H1 (cell line): Measurements from ENCODE around the gene GPRIN1. TPM values are rescaled to one million over a fixed set of nuclear protein-coding genes. Genes with fewer than 3 reads are reported as not detected.

Experiments used
- CHD2 ChIP-seq: IDR thresholded peaks from 2 replicates; pipeline ENCODE4 v1.6.1; 2012; ENCODE audit warnings: low read length, improper control_type of control experiment
- polyA plus RNA-seq, 7 experiments: library from polyadenylated mRNA; depleted of rRNA in 3 of 7; stranded (reverse) in 5 of 7; unstranded in 2 of 7; fragments of >200 nt in 5 of 7; fragments of 200-250 nt in 2 of 7; gene quantifications; 1 replicate in 5 of 7; 2 replicates in 1 of 7; 4 replicates in 1 of 7; pipeline versions ENCODE4 v1.2.1 to v1.2.3, GENCODE V29; 2011 to 2013; ENCODE audit warnings: missing spikeins in 2 of 7, mixed read lengths in 2 of 7
- total RNA-seq: library from RNA; stranded (reverse); fragmentation: NEBNext Ultra II Directional; extraction: Animal tissue kit (Norgen Biotek cat#: 25700); gene quantifications from 2 replicates; pipeline ENCODE4 v1.2.1, GENCODE V29; 2021

The GPRIN1 gene
- total and polyA plus RNA-seq, 2 of the 8 experiments (the other 6 are each of a cell fraction or from before 2014, with no cell fraction given) = 3.3 to 12.0 TPM

- TF ChIP-seq CHD2 = no peak
Measured at GRCh38 chr5:176646049-176646706, 36.2 kb upstream of the GPRIN1 start (continued).
